Activated naive CD4-positive, alpha-beta T cell treated with anti-CD3 and anti-CD28 coated beads, Interleukin-2, amount 50 U/mL, for 72 hours (primary cell): ENCODE data around the gene PYGB. TPM values are rescaled to one million over a fixed set of nuclear protein-coding genes. Genes with fewer than 3 reads are reported as not detected.

Experiments used
- ATAC-seq, 2 donors: fragments of 150-1000 bp; cut with Tn5 transposase; 2 replicates each; pipeline ENCODE4 v1.10.0; 2021; ENCODE audit warnings: mild to moderate bottlenecking in 2 of 2, moderate library complexity in 2 of 2
- DNase-seq, 2 donors: peaks; one replicate each; pipeline ENCODE4 v3.0.0; 2021 to 2022; ENCODE audit warnings: low spot score in 2 of 2
- H3K27ac Mint-ChIP-seq, 2 donors: one replicate each; pipeline ENCODE4 v1.8.0; 2022; ENCODE audit warnings: mild to moderate bottlenecking in 2 of 2, mixed read lengths in 2 of 2
- H3K36me3 Mint-ChIP-seq, 2 donors: one replicate each; pipeline ENCODE4 v1.8.0; 2022; ENCODE audit warnings: mixed read lengths in 2 of 2
- H3K9me3 Mint-ChIP-seq, 2 donors: one replicate each; pipeline ENCODE4 v1.8.0; 2022; ENCODE audit warnings: mixed read lengths in 2 of 2
- total RNA-seq, 2 donors: library from RNA; stranded (reverse); gene quantifications; one replicate each; pipeline ENCODE4 v1.2.3, GENCODE V29; 2022

The PYGB gene
- total RNA-seq, 2 donors from 2014 or later, result 19.1 to 30.8 TPM

- Mint-ChIP-seq H3K9me3 (no peaks in the 10 kb centered on the region), H3K36me3 (no peaks in the 10 kb centered on the region), H3K27ac (no peak overlapping the region)
- ATAC-seq (no peak), DNase-seq (peak in 1 of 2 donors; percentile 45)
Measured at GRCh38 chr20:25280051-25280573, 32.2 kb downstream of the PYGB start.

- DNase-seq, result peak in 1 of 2 donors; percentile 50
- Mint-ChIP-seq H3K27ac (no peak overlapping the region), H3K36me3 (no peaks in the 10 kb centered on the region), H3K9me3 (no peaks in the 10 kb centered on the region)
- ATAC-seq, result no peak
Measured at GRCh38 chr20:25280574-25281535, 33.0 kb downstream of the PYGB start.

GRCh38 chr20:25281541-25281991, 33.7 kb downstream of the PYGB start:
- Mint-ChIP-seq H3K27ac (no peak overlapping the region), H3K9me3 (no peaks in the 10 kb centered on the region), H3K36me3 (no peaks in the 10 kb centered on the region)
- DNase-seq (peak in 1 of 2 donors; percentile 59), ATAC-seq (peak; percentile 8 to 62)

DNA sequence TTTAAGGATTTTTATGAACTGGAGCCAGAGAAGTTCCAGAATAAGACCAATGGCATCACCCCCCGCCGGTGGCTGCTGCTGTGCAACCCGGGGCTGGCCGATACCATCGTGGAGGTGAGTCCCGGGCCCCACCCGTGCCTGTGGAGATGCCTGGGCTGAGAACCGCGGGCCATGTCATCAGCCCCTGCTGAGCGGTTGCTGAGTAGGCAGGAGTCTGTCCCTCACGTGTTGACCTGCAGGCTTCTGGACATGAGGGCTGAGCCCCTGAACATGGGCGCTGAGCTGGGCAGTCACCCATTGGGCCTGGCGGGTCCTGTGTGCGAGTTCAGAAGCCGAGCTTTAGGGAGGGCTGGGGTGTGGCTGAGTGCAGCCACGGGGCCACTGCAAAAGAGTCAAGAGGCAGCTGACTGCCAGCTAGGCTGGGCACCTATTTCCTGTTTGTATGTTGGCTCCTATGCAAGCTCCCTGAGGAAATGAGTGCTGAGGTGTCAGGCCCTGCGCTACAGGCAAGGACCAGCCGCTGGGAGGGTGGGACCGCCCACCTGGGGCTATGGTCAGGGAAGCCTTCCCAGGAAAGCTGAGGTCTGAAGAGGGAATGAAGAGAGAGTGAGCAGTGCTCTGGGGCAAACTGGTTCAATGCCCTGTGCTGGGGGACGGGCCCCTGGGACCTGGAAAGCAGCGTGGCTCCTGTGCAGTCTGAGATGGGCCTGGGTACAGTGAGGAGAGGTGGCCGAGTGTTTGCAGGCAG, 34.3 kb downstream of the PYGB start:
- Mint-ChIP-seq H3K9me3 (no peaks in the 10 kb centered on the region), H3K36me3 (peaks cover 0 to 5% of the 10 kb centered on the region in 2 donors), H3K27ac (peak overlapping the region in 1 of 2 donors; percentile 71)
- peak in 1 of 2 donors; percentile 51 for DNase-seq
- ATAC-seq, result no peak

DNA sequence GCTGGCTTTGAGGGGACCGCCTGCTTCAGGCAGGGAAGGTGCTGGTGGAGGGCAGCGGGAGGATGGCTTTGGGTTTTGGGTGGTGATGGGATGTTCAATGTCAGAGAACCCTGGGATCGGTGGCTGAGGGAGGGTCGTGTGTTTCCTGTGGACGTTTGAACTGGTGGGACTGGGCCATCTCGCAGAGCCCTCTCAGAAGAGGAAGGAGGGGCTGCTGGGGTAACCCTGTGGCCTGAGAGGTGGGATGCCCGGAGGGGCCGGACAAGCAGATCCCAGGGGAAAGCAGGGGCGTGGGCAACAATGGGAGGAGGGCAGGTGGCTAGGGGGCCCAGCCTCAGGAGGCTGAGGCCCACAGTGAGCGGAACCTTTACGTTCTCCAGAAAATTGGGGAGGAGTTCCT, 34.9 kb downstream of the PYGB start:
- ATAC-seq, result no peak
- peak in 1 of 2 donors; percentile 39 for DNase-seq
- Mint-ChIP-seq H3K9me3 (no peaks in the 10 kb centered on the region), H3K36me3 (peaks cover 0 to 6% of the 10 kb centered on the region in 2 donors), H3K27ac (peak overlapping the region in 1 of 2 donors; percentile 71)

DNA sequence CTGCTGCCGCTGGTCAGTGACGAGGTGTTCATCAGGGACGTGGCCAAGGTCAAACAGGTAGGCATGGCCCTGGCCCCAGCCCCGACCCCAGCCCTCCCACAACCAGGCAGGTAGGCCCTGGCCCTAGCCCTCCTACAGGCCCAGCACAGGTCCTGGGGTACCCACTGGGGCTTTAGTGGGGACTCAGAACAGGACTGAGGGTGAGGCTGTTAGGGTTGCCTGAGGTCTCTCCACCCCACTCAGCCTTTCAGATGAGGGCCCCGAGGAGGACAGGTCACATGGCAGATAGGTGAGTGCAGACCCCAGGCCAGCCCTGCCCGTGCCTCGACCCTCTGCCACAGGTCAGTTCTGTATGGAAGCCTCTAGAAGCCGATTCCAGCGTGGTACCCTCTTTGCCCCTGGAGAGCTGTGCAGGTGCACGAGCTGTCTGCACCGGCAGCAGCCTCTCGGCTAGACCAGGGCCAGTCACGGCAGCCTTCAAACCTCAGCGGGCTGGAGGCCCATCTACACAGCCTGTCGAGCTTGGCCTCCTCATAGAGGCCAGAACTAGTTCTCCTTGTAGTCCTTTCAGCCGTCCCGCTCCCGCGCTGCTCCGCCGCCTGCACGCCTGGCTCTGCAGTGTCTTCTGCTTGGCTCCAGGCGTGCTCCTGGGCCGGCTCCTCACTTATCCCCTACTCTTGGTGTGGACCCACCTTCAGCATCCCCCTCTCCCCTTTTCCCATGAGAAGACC, 35.5 kb downstream of the PYGB start:
- peaks cover 0 to 6% of the 10 kb centered on the region in 2 donors for H3K36me3 Mint-ChIP-seq
- peak in 1 of 2 donors; percentile 51 for DNase-seq
- ATAC-seq, result no peak

DNA sequence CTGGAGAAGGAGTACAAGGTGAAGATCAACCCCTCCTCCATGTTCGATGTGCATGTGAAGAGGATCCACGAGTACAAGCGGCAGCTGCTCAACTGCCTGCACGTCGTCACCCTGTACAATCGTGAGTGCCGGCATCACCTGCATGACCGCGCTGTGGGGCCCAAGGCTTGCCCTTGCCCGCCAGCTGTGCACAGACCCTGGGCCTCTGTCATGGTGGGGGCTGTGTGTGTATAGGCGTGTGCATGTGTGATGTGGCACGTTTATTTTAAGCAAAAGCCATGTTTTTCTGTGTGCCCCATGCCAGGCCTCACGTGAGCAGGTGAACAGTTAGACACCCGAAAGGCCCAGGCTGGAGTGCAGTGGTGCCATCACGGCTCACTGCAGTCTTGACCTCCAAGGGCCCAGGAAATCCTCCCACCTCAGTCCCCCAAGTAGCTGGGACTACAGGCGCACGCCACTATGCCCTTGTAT, 36.3 kb downstream of the PYGB start:
- peaks cover 0 to 6% of the 10 kb centered on the region in 2 donors for H3K36me3 Mint-ChIP-seq
- no peak overlapping the region for H3K27ac Mint-ChIP-seq
- no peaks in the 10 kb centered on the region for H3K9me3 Mint-ChIP-seq
- DNase-seq, result peak in 1 of 2 donors; percentile 31
- no peak for ATAC-seq

More for the DNA sequence above, 35.5 kb downstream of the PYGB start:
- no peaks in the 10 kb centered on the region for H3K9me3 Mint-ChIP-seq
- no peak overlapping the region for H3K27ac Mint-ChIP-seq

- ATAC-seq, result no peak
- DNase-seq, result peak in 1 of 2 donors; percentile 11
- H3K27ac Mint-ChIP-seq, result peak overlapping the region in 1 of 2 donors; percentile 2
- H3K9me3 Mint-ChIP-seq, result no peaks in the 10 kb centered on the region
- peaks cover 0 to 6% of the 10 kb centered on the region in 2 donors for H3K36me3 Mint-ChIP-seq
Measured at GRCh38 chr20:25285091-25285647, 37.3 kb downstream of the PYGB start.

GRCh38 chr20:25285856-25286798, 38.2 kb downstream of the PYGB start:
- H3K9me3 Mint-ChIP-seq, result no peaks in the 10 kb centered on the region
- H3K36me3 Mint-ChIP-seq, result peaks cover 0 to 6% of the 10 kb centered on the region in 2 donors
- H3K27ac Mint-ChIP-seq, result peak overlapping the region in 1 of 2 donors; percentile 94
- ATAC-seq (no peak), DNase-seq (peak in 1 of 2 donors; percentile 52)

DNA sequence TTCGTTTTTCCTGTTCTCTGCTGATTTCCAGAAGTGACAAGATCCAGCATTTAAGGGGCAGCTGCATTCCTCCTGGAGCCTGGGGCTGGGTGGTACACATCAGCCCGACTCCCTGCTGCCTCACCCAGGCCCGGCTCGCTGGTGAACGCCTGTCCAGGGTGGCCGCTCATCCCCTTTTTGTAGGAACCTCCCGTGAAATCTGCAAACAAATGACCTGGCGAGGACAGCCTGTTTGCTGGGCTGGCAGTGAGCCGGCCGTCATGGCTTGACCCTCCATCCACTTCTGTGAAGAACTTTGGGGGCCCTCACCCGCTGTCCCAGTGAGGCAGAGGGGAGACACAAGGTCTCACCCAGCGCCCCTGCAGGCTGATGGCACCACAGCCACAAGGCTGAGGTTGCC, 39.0 kb downstream of the PYGB start:
- H3K9me3 Mint-ChIP-seq, result no peaks in the 10 kb centered on the region
- H3K36me3 Mint-ChIP-seq, result peaks cover 0 to 6% of the 10 kb centered on the region in 2 donors
- DNase-seq (no peak), ATAC-seq (no peak)
- H3K27ac Mint-ChIP-seq, result peak overlapping the region; percentile 82 to 88

DNA sequence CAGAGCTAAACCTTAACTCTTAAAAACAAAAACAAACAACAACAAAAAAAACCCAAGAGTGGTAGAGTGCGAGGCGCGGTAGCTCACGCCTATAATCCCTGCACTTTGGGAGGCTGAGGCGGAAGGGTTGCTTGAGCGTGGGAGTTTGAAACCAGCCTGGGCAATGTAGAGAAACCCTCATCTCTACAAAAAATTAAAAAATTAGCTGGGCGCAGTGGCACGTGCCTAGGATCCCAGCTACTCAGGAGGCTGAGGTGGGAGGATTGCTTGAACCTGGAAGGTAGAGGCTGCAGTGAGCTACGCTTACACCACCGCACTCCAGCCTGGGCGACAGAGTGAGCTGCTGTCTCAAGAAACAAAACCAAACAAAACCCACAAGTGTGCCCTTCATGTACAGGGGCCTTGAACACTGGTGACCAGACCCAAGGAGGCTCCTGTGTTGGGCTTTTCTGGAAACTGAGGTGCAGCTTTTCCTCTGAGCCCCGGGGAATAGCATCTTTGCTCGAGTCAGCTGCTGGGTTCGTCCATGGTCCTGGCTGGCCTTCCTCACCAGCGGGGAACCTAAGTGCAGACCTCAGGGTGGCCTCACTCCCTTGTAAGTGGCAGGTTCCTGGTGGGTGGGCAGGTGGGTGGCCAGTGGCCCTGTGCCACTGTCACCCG, 39.9 kb downstream of the PYGB start:
- Mint-ChIP-seq H3K36me3 (peaks cover 0 to 6% of the 10 kb centered on the region in 2 donors), H3K9me3 (no peaks in the 10 kb centered on the region), H3K27ac (peak overlapping the region; percentile 82 to 87)
- peak in 1 of 2 donors; percentile 38 for DNase-seq
- ATAC-seq, result no peak

DNA sequence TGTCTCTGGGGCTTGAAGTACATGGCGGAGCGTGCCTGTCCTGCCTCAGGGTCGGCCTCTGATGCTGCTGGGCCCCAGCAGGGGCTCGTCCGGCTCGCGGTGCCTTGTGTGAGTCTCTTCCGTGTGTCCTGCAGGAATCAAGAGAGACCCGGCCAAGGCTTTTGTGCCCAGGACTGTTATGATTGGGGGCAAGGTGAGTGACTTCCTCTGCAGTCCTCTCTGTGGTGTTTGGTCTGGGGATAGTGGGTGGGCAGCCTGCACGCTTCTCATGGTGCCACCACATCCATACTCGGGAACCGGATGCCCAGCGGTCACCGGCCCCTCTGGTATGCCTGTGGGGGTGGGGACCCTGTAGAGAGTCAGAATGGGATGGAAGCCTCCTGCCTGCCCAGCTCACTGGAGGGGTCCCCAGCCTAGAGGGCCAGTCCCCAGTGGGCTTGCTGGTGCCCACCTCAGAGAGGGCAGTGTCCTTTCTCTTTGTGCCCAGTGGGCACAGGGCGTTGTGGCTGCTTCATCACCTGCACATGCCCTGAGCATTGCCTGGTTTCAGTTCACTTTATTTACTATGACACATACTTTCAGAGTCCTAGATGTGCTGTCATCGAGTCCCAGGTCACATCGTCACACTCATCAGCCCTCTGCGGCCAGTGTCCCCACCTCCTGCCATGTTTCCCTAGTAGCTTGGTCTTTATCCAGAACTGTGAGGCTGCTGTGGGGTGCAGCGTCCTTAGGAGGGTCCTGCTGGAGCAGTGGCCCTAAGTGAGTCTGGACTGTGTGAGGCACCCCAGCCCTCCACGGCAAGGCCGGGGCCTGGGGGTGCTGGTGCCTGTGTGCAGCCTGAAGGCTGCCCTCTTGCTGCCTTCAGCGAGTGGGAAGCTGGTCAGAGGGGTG, 40.7 kb downstream of the PYGB start:
- H3K9me3 Mint-ChIP-seq, result no peaks in the 10 kb centered on the region
- H3K27ac Mint-ChIP-seq, result peak overlapping the region; percentile 79 to 82
- peak; percentile 60 to 82 for ATAC-seq
- peaks cover 0 to 6% of the 10 kb centered on the region in 2 donors for H3K36me3 Mint-ChIP-seq
- no peak for DNase-seq

DNA sequence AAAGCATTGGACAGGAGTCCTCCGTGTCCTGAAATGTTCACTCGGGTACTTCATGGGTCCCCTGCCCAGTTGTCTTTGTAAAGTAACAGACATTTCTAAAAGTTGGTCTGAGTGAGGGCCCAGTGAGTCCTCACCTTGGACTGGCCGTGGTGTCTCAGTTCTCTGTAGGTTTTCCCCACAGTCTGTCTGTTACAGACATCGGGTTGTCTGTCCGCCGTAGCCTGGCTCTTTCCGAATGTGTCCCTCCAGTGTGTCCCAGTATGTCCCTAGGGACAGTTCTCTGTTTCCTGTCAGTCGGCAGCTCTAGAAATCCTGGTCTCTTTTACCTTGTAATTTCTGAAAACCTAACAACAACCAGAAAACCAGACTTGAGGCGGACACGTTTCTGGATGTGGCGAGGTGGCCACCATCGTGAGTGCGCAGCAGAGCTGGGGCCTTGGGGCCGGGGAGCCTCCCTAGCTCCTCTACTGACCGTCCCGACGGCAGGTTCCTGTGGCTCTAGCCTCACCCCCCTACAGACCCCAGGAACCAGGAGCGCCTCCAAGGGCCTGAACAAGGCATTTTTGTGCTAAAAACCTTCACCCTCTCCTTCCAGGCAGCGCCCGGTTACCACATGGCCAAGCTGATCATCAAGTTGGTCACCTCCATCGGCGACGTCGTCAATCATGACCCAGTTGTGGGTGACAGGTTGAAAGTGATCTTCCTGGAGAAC, 42.2 kb downstream of the PYGB start:
- ATAC-seq (no peak), DNase-seq (no peak)
- Mint-ChIP-seq H3K27ac (peak overlapping the region; percentile 48 to 82), H3K36me3 (peaks cover 0 to 6% of the 10 kb centered on the region in 2 donors), H3K9me3 (no peaks in the 10 kb centered on the region)
